ENCODE data around the gene ASXL2. TPM values are rescaled to one million over a fixed set of nuclear protein-coding genes. Genes with fewer than 3 reads are reported as not detected.

ASXL2 gene
- total RNA-seq, 1 experiment from 2014 or later = 32.7 TPM

DNA sequence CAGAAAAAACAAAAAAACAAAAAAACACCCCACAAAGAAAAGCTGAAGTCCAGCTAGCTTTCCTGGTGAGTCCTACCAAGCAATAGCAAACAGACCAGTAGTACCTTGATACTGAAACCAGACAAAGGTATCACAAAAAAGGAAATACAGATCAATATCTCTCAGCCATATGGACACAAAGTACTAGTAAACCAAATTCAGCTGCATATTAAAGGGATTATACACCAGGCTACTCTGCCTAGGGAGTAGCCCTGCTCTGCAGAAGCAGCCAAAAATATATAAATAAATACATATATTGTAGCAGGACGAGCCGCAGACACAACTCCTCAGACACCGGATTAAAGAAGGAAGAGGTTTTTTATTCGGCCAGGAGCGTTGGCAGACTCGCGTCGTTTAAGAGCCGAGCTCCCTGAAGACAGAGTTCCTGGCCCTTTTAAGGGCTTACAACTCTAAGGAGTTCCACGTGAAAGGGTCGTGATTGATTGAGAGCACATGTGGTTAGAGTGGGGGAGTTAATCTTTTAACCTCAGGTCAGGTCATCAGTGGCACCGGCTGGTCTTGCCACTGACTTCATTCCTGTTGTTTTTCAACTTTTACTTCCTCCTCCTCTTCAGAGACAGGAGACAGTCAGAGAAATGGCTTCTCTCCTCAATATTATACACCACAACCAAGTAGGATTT lies 166.5 kb downstream of the ASXL2 start:
- no peaks in the 10 kb centered on the region for H3K27me3 ChIP-seq (ENCODE audit: insufficient read depth, low read length)
- H2BK5ac ChIP-seq (ENCODE audit: insufficient read length, low read length) = no peak overlapping the region
- no peaks in the 10 kb centered on the region for H3K79me2 ChIP-seq (ENCODE audit: insufficient read depth, low read length)
- no peaks in the 10 kb centered on the region for H4K20me1 ChIP-seq (ENCODE audit: control insufficient read depth, insufficient read depth, insufficient read length)
- H3K23ac ChIP-seq (ENCODE audit: insufficient read length, low read depth, low read length) = no peak overlapping the region
- H2AFZ ChIP-seq (ENCODE audit: low read length) = no peak overlapping the region
- no peak overlapping the region for H4K8ac ChIP-seq (replicated peaks; ENCODE audit: insufficient read length, low read depth, low read length)
- no peak overlapping the region for H3K27ac ChIP-seq (ENCODE audit: insufficient read length, low read depth, low read length)
- no peaks in the 10 kb centered on the region for H3K23me2 ChIP-seq (ENCODE audit: insufficient read length, low read depth, low read length, poor library complexity, severe bottlenecking)
- no peak overlapping the region for H3K4ac ChIP-seq (ENCODE audit: low read depth, low read length)
- WGBS (ENCODE audit: extremely low coverage, insufficient read length, low lambda C conversion rate) = no CpG with 5 or more reads among the region's 12 CpGs
- no peak overlapping the region for H2BK15ac ChIP-seq (ENCODE audit: low read depth, low read length)
- no peaks in the 10 kb centered on the region for H3K79me1 ChIP-seq (ENCODE audit: insufficient read depth, low read depth, low read length, poor library complexity, severe bottlenecking)
- H4K91ac ChIP-seq (ENCODE audit: insufficient read length, low read depth, low read length) = no peak overlapping the region
- no peak overlapping the region for H3K9ac ChIP-seq (ENCODE audit: extremely low read depth, insufficient read length, low read length)
- no peak overlapping the region for H2BK12ac ChIP-seq (ENCODE audit: insufficient read length, low read depth, low read length)
- no peak overlapping the region for H2BK20ac ChIP-seq (ENCODE audit: low read depth, low read length, poor library complexity, severe bottlenecking)
- no peak overlapping the region for H4K5ac ChIP-seq (ENCODE audit: insufficient read length, low read depth, low read length)
- H3K4me1 ChIP-seq (ENCODE audit: insufficient read depth, low read length) = no peaks in the 10 kb centered on the region
- no peak overlapping the region for H3K4me2 ChIP-seq (ENCODE audit: insufficient read depth, insufficient read length, low read length)
- Mint-ChIP-seq H3K9me3 (no peaks in the 10 kb centered on the region), H3K27ac (no peak overlapping the region; a peak in 1 of 7 replicates), H3K27me3 (ENCODE audit: low read depth) (0 out of 2 replicates have a peak, but pooled peaks cover 1% of the 10 kb centered on the region), H3K4me3 (no peak overlapping the region), H3K4me1 (no peaks in the 10 kb centered on the region; a peak in 1 of 4 replicates), H3K36me3 (ENCODE audit: insufficient read depth in 1 of 3, low read depth in 3 of 3) (no peaks in the 10 kb centered on the region; a peak in 1 of 7 replicates)
- TF ChIP-seq, protein P1, sequence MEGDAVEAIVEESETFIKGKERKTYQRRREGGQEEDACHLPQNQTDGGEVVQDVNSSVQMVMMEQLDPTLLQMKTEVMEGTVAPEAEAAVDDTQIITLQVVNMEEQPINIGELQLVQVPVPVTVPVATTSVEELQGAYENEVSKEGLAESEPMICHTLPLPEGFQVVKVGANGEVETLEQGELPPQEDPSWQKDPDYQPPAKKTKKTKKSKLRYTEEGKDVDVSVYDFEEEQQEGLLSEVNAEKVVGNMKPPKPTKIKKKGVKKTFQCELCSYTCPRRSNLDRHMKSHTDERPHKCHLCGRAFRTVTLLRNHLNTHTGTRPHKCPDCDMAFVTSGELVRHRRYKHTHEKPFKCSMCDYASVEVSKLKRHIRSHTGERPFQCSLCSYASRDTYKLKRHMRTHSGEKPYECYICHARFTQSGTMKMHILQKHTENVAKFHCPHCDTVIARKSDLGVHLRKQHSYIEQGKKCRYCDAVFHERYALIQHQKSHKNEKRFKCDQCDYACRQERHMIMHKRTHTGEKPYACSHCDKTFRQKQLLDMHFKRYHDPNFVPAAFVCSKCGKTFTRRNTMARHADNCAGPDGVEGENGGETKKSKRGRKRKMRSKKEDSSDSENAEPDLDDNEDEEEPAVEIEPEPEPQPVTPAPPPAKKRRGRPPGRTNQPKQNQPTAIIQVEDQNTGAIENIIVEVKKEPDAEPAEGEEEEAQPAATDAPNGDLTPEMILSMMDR (conservative IDR thresholded peaks at IDR 0.05) = no peak
- H3K56ac ChIP-seq (ENCODE audit: insufficient read length, low read depth, low read length) = no peak overlapping the region
- H3T11ph ChIP-seq (ENCODE audit: low read length) = no peak overlapping the region
- H3K14ac ChIP-seq (ENCODE audit: insufficient read depth, low read length) = no peak overlapping the region
- H2AK5ac ChIP-seq (ENCODE audit: insufficient read length, low read length) = no peak overlapping the region
- no peaks in the 10 kb centered on the region for H3K9me3 ChIP-seq (ENCODE audit: control insufficient read depth, low read depth, low read length)
- H2BK120ac ChIP-seq (ENCODE audit: low read depth, low read length, poor library complexity, severe bottlenecking) = no peak overlapping the region
- H3K18ac ChIP-seq (ENCODE audit: insufficient read length, low read depth, low read length) = no peak overlapping the region
- DNase-seq = no peak
